ENCODE results near the gene SIMC1. TPM values are rescaled to one million over a fixed set of nuclear protein-coding genes. Genes with fewer than 3 reads are reported as not detected.

Gene SIMC1
- total and polyA plus RNA-seq, 2 experiments from 2014 or later: 3.5 to 8.6 TPM

GRCh38 chr5:176383961-176384360, 145.7 kb downstream of the SIMC1 start:
- WGBS, 2 experiments (ENCODE audit: low coverage in 1 of 2, low lambda C conversion rate in 2 of 2, missing lambda C conversion rate in 2 of 2): 76 to 83% methylated on average over 9 of the region's 9 CpGs
- H3K4me2 ChIP-seq (ENCODE audit: unreplicated experiment): no peak overlapping the region
- H3K27me3 ChIP-seq (replicated peaks; ENCODE audit: insufficient read depth): no peaks in the 10 kb centered on the region
- no peaks in the 10 kb centered on the region for H3K9me2 ChIP-seq (ENCODE audit: insufficient read depth)
- H4K20me1 ChIP-seq (ENCODE audit: insufficient read depth): no peaks in the 10 kb centered on the region
- in situ Hi-C loops (cut with MboI): no loop called here
- H3K36me3 ChIP-seq (ENCODE audit: low read depth): peaks cover 19% of the 10 kb centered on the region; the same call in 1 of the 2 replicates
- H3K4me1 ChIP-seq (ENCODE audit: insufficient read depth): peaks cover 15% of the 10 kb centered on the region; the same call in 1 of the 2 replicates
- H2AFZ ChIP-seq: no peak overlapping the region
- no peak overlapping the region for H3K27ac ChIP-seq
- 0 out of 2 replicates have a peak, but pooled peaks cover 11% of the 10 kb centered on the region for H3F3A ChIP-seq (ENCODE audit: insufficient read depth)
- DNase-seq: no peak
- TF ChIP-seq EZH2phosphoT487 (IDR thresholded peaks at IDR 0.05; ENCODE audit: insufficient read depth, low read depth) (no peak), EZH2 (IDR thresholded peaks at IDR 0.05; ENCODE audit: insufficient read depth, poor library complexity, severe bottlenecking) (no peak)
- H3K9ac ChIP-seq: no peak overlapping the region
- peaks cover 45% of the 10 kb centered on the region for H3K79me2 ChIP-seq (ENCODE audit: insufficient read depth)
- H3K9me3 ChIP-seq (ENCODE audit: low read depth): no peaks in the 10 kb centered on the region
- no peak overlapping the region for H3K4me3 ChIP-seq

- no peak for TF ChIP-seq EZH2phosphoT487 (IDR thresholded peaks at IDR 0.05; ENCODE audit: insufficient read depth, low read depth)
- no peak for TF ChIP-seq EZH2 (IDR thresholded peaks at IDR 0.05; ENCODE audit: insufficient read depth, poor library complexity, severe bottlenecking)
- peaks cover 19% of the 10 kb centered on the region; the same call in 1 of the 2 replicates for H3K36me3 ChIP-seq (ENCODE audit: low read depth)
- WGBS, 2 experiments (ENCODE audit: low coverage in 1 of 2, low lambda C conversion rate in 2 of 2, missing lambda C conversion rate in 2 of 2): 85 to 90% methylated on average over 8 of the region's 8 CpGs
These were observed 146.2 kb downstream of the SIMC1 start for GRCh38 chr5:176384366-176384930.

GRCh38 chr5:176384991-176385390, 146.8 kb downstream of the SIMC1 start:
- Histone ChIP-seq H3K9me2 (ENCODE audit: insufficient read depth) (no peaks in the 10 kb centered on the region), H2AFZ (no peak overlapping the region), H3K4me1 (ENCODE audit: insufficient read depth) (peaks cover 20% of the 10 kb centered on the region; the same call in 1 of the 2 replicates), H3K9ac (no peak overlapping the region), H3F3A (ENCODE audit: insufficient read depth) (peaks cover 18% of the 10 kb centered on the region), H3K4me2 (ENCODE audit: unreplicated experiment) (no peak overlapping the region), H4K20me1 (ENCODE audit: insufficient read depth) (no peaks in the 10 kb centered on the region), H3K27ac (no peak overlapping the region), H3K36me3 (ENCODE audit: low read depth) (peaks cover 19% of the 10 kb centered on the region; the same call in 1 of the 2 replicates), H3K4me3 (no peak overlapping the region), H3K9me3 (ENCODE audit: low read depth) (no peaks in the 10 kb centered on the region), H3K79me2 (ENCODE audit: insufficient read depth) (peaks cover 49% of the 10 kb centered on the region), H3K27me3 (replicated peaks; ENCODE audit: insufficient read depth) (no peaks in the 10 kb centered on the region)
- no peak for TF ChIP-seq EZH2 (IDR thresholded peaks at IDR 0.05; ENCODE audit: insufficient read depth, poor library complexity, severe bottlenecking)
- TF ChIP-seq EZH2phosphoT487 (IDR thresholded peaks at IDR 0.05; ENCODE audit: insufficient read depth, low read depth): no peak
- in situ Hi-C loops (cut with MboI): no loop called here
- 80 to 86% methylated on average over 12 of the region's 12 CpGs for WGBS, 2 experiments (ENCODE audit: low coverage in 1 of 2, low lambda C conversion rate in 2 of 2, missing lambda C conversion rate in 2 of 2)
- no peak for DNase-seq

More at GRCh38 chr5:176384366-176384930, 146.2 kb downstream of the SIMC1 start:
- Histone ChIP-seq H3K9ac (no peak overlapping the region), H3K27ac (no peak overlapping the region), H3K9me3 (ENCODE audit: low read depth) (no peaks in the 10 kb centered on the region), H3K4me2 (ENCODE audit: unreplicated experiment) (no peak overlapping the region), H3F3A (ENCODE audit: insufficient read depth) (peaks cover 12% of the 10 kb centered on the region), H2AFZ (no peak overlapping the region), H3K9me2 (ENCODE audit: insufficient read depth) (no peaks in the 10 kb centered on the region), H3K27me3 (replicated peaks; ENCODE audit: insufficient read depth) (no peaks in the 10 kb centered on the region), H3K4me1 (ENCODE audit: insufficient read depth) (peaks cover 15% of the 10 kb centered on the region; the same call in 1 of the 2 replicates), H3K79me2 (ENCODE audit: insufficient read depth) (peaks cover 45% of the 10 kb centered on the region), H4K20me1 (ENCODE audit: insufficient read depth) (no peaks in the 10 kb centered on the region), H3K4me3 (no peak overlapping the region)
- in situ Hi-C loops (cut with MboI): no loop called here
- DNase-seq: no peak

- DNase-seq: no peak
- Histone ChIP-seq H3K36me3 (ENCODE audit: low read depth) (peaks cover 22% of the 10 kb centered on the region; the same call in 1 of the 2 replicates), H3K9ac (peak overlapping the region; percentile 96; the same call in 1 of the 2 replicates), H3F3A (ENCODE audit: insufficient read depth) (peaks cover 21% of the 10 kb centered on the region), H2AFZ (no peak overlapping the region), H4K20me1 (ENCODE audit: insufficient read depth) (no peaks in the 10 kb centered on the region), H3K4me2 (ENCODE audit: unreplicated experiment) (peak overlapping the region; percentile 94), H3K4me1 (ENCODE audit: insufficient read depth) (peaks cover 20% of the 10 kb centered on the region; the same call in 1 of the 2 replicates), H3K27ac (no peak overlapping the region), H3K9me3 (ENCODE audit: low read depth) (no peaks in the 10 kb centered on the region), H3K27me3 (replicated peaks; ENCODE audit: insufficient read depth) (no peaks in the 10 kb centered on the region), H3K79me2 (ENCODE audit: insufficient read depth) (peaks cover 61% of the 10 kb centered on the region), H3K4me3 (peak overlapping the region; percentile 100; the same call in 1 of the 2 replicates), H3K9me2 (ENCODE audit: insufficient read depth) (no peaks in the 10 kb centered on the region)
- in situ Hi-C loops (cut with MboI): no loop called here
- WGBS, 2 experiments (ENCODE audit: low coverage in 1 of 2, low lambda C conversion rate in 2 of 2, missing lambda C conversion rate in 2 of 2): 100% methylated on average over 1 of the region's 1 CpG
- no peak for TF ChIP-seq EZH2 (IDR thresholded peaks at IDR 0.05; ENCODE audit: insufficient read depth, poor library complexity, severe bottlenecking)
- no peak for TF ChIP-seq EZH2phosphoT487 (IDR thresholded peaks at IDR 0.05; ENCODE audit: insufficient read depth, low read depth)
These were observed 148.3 kb downstream of the SIMC1 start for GRCh38 chr5:176386491-176386890.
